H9 (cell line): Measurements from ENCODE around the gene PTPRN2. TPM values are rescaled to one million over a fixed set of nuclear protein-coding genes. Genes with fewer than 3 reads are reported as not detected.

ENCODE experiments used
- DNase-seq: peaks from one replicate; pipeline ENCODE4 v3.0.0-alpha.2; 2017
- H2AFZ ChIP-seq: one replicate; pipeline ENCODE4 v1.6.1; 2013; ENCODE audit warnings: mild to moderate bottlenecking, low read length, control low read depth, moderate library complexity
- H2AK5ac ChIP-seq: 2 replicates; pipeline ENCODE4 v1.6.1; 2013; ENCODE audit warnings: low read length, control low read depth, mixed read lengths; ENCODE audit not compliant: insufficient read length
- H2BK120ac ChIP-seq: one replicate; pipeline ENCODE4 v1.6.1; 2013; ENCODE audit warnings: low read depth, mild to moderate bottlenecking, low read length, control low read depth, inconsistent platforms; ENCODE audit not compliant: poor library complexity, severe bottlenecking
- H2BK12ac ChIP-seq: 2 replicates; pipeline ENCODE4 v1.6.1; 2013; ENCODE audit warnings: low read length, control low read depth, mixed read lengths, low read depth; ENCODE audit not compliant: insufficient read length
- H2BK15ac ChIP-seq: 2 replicates; pipeline ENCODE4 v1.6.1; 2013; ENCODE audit warnings: low read depth, low read length, control low read depth
- H2BK20ac ChIP-seq: one replicate; pipeline ENCODE4 v1.6.1; 2013; ENCODE audit warnings: low read depth, mild to moderate bottlenecking, low read length, control low read depth, inconsistent platforms; ENCODE audit not compliant: poor library complexity, severe bottlenecking
- H2BK5ac ChIP-seq: 2 replicates; pipeline ENCODE4 v1.6.1; 2013; ENCODE audit warnings: low read length, control low read depth, mixed read lengths; ENCODE audit not compliant: insufficient read length
- H3K14ac ChIP-seq: 2 replicates; pipeline ENCODE4 v1.6.1; 2013; ENCODE audit warnings: low read length, control low read depth; ENCODE audit not compliant: insufficient read depth
- H3K18ac ChIP-seq: 2 replicates; pipeline ENCODE4 v1.6.1; 2013; ENCODE audit warnings: low read depth, mild to moderate bottlenecking, mixed read lengths, low read length, control low read depth; ENCODE audit not compliant: insufficient read length
- H3K23ac ChIP-seq: 2 replicates; pipeline ENCODE4 v1.6.1; 2013; ENCODE audit warnings: low read length, control low read depth, mixed read lengths, low read depth; ENCODE audit not compliant: insufficient read length
- H3K23me2 ChIP-seq: 2 replicates; pipeline ENCODE4 v1.6.1; 2013; ENCODE audit warnings: low read depth, mild to moderate bottlenecking, mixed read lengths, low read length, control low read depth; ENCODE audit not compliant: insufficient read length, poor library complexity, severe bottlenecking
- H3K27ac ChIP-seq: 2 replicates; pipeline ENCODE4 v1.5.1; 2013; ENCODE audit warnings: low read length, control low read depth, mixed read lengths, low read depth; ENCODE audit not compliant: insufficient read length
- H3K27me3 ChIP-seq: 2 replicates; pipeline ENCODE4 v1.6.1; 2013; ENCODE audit warnings: low read length, control low read depth, inconsistent platforms; ENCODE audit not compliant: insufficient read depth
- H3K4ac ChIP-seq: 2 replicates; pipeline ENCODE4 v1.6.1; 2013; ENCODE audit warnings: low read depth, mild to moderate bottlenecking, control low read depth, inconsistent platforms, low read length, moderate library complexity
- H3K4me1 ChIP-seq: 2 replicates; pipeline ENCODE4 v1.6.1; 2013; ENCODE audit warnings: low read length, control low read depth, inconsistent platforms; ENCODE audit not compliant: insufficient read depth
- H3K4me2 ChIP-seq: 2 replicates; pipeline ENCODE4 v1.6.1; 2013; ENCODE audit warnings: low read length, control low read depth, mixed read lengths; ENCODE audit not compliant: insufficient read length, insufficient read depth
- H3K56ac ChIP-seq: 2 replicates; pipeline ENCODE4 v1.6.1; 2013; ENCODE audit warnings: low read depth, mild to moderate bottlenecking, mixed read lengths, low read length, control low read depth; ENCODE audit not compliant: insufficient read length
- H3K79me1 ChIP-seq: 2 replicates; pipeline ENCODE4 v1.6.1; 2013; ENCODE audit warnings: low read depth, mild to moderate bottlenecking, moderate library complexity, low read length, control low read depth, inconsistent platforms; ENCODE audit not compliant: insufficient read depth, poor library complexity, severe bottlenecking
- H3K79me2 ChIP-seq: 2 replicates; pipeline ENCODE4 v1.6.1; 2013; ENCODE audit warnings: low read length, control low read depth, inconsistent platforms; ENCODE audit not compliant: insufficient read depth
- H3K9ac ChIP-seq: 2 replicates; pipeline ENCODE4 v1.6.1; 2013; ENCODE audit warnings: low read length, control low read depth, mixed read lengths; ENCODE audit not compliant: insufficient read length; ENCODE audit errors: extremely low read depth
- H3K9me3 ChIP-seq: one replicate; pipeline ENCODE4 v1.6.1; 2013; ENCODE audit warnings: low read depth, low read length, inconsistent platforms; ENCODE audit not compliant: control insufficient read depth
- H3T11ph ChIP-seq: one replicate; pipeline ENCODE4 v1.6.1; 2013; ENCODE audit warnings: mild to moderate bottlenecking, low read length, control low read depth, inconsistent platforms
- H4K20me1 ChIP-seq: one replicate; pipeline ENCODE4 v1.6.1; 2013; ENCODE audit not compliant: control insufficient read depth, insufficient read length, insufficient read depth
- H4K5ac ChIP-seq: 2 replicates; pipeline ENCODE4 v1.6.1; 2013; ENCODE audit warnings: low read depth, mild to moderate bottlenecking, mixed read lengths, low read length, control low read depth; ENCODE audit not compliant: insufficient read length
- H4K8ac ChIP-seq: replicated peaks from 2 replicates; pipeline ENCODE4 v1.6.1; 2013; ENCODE audit warnings: low read length, control low read depth, mixed read lengths, low read depth; ENCODE audit not compliant: insufficient read length
- H4K91ac ChIP-seq: 2 replicates; pipeline ENCODE4 v1.6.1; 2013; ENCODE audit warnings: low read depth, mild to moderate bottlenecking, moderate library complexity, mixed read lengths, low read length, control low read depth; ENCODE audit not compliant: insufficient read length
- H3K27ac Mint-ChIP-seq, 3 experiments: 2 replicates in 2 of 3; 3 replicates in 1 of 3; pipeline ENCODE4 v1.8.0; 2020 to 2021; ENCODE audit warnings: mixed read lengths in 3 of 3, mild to moderate bottlenecking in 1 of 3, moderate library complexity in 1 of 3
- H3K27me3 Mint-ChIP-seq: 2 replicates; pipeline ENCODE4 v1.8.0; 2021; ENCODE audit warnings: low read depth, mild to moderate bottlenecking, moderate library complexity, mixed read lengths
- H3K36me3 Mint-ChIP-seq, 3 experiments: 2 replicates in 2 of 3; 3 replicates in 1 of 3; pipeline ENCODE4 v1.8.0; 2020 to 2021; ENCODE audit warnings: low read depth in 3 of 3, mixed read lengths in 3 of 3; ENCODE audit not compliant: insufficient read depth in 1 of 3
- H3K4me1 Mint-ChIP-seq, 2 experiments: 2 replicates each; pipeline ENCODE4 v1.8.0; 2020; ENCODE audit warnings: mixed read lengths in 2 of 2
- H3K4me3 Mint-ChIP-seq, 2 experiments: 2 replicates in 1 of 2; 3 replicates in 1 of 2; pipeline ENCODE4 v1.8.0; 2020 to 2021; ENCODE audit warnings: mild to moderate bottlenecking in 2 of 2, mixed read lengths in 2 of 2, moderate library complexity in 1 of 2
- H3K9me3 Mint-ChIP-seq, 2 experiments: 2 replicates in 1 of 2; 3 replicates in 1 of 2; pipeline ENCODE4 v1.8.0; 2020; ENCODE audit warnings: mild to moderate bottlenecking in 2 of 2, mixed read lengths in 2 of 2, moderate library complexity in 1 of 2
- CTCF ChIP-seq: fragments of 200-600 bp; sonication (generic); conservative IDR thresholded peaks from 3 replicates; pipeline ENCODE4 v1.8.0; 2021; ENCODE audit warnings: antibody characterized with exemption, mild to moderate bottlenecking
- WGBS: extraction: QIAGEN DNeasy Blood & Tissue Kit; methylation state at CpG from one replicate; pipeline ENCODE4 v1.1.7; 2013; ENCODE audit warnings: missing lambda C conversion rate, low lambda C conversion rate, mixed read lengths; ENCODE audit not compliant: insufficient read length; ENCODE audit errors: extremely low coverage; 5-methylcytosine and 5-hydroxymethylcytosine counted together
- total RNA-seq: library from RNA; stranded (reverse); gene quantifications from 2 replicates; pipeline ENCODE4 v1.2.1, GENCODE V29; 2021

Gene PTPRN2
- total RNA-seq, 1 experiment from 2014 or later, result 5.2 TPM

DNA sequence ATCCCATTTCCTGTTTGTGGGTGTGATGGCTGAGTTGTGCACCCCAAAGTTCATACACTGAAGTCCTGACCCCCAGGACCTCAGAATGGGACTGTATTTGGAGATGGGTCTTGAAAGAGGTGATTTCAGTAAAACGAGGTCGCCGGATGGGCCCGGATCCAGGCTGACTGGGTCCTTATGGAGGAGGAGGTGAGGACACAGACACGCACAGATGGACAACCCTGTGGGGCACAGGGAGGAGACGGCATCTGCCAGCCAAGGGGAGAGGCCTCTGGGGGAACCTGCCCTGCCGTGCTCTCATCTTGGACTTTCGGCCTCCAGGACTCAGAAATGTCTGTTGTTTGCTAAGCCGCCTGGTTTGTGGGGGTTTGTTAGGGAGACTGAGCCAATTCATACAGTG lies 61.1 kb downstream of the PTPRN2 start:
- H2BK120ac ChIP-seq, result no peak overlapping the region
- H4K91ac ChIP-seq, result no peak overlapping the region
- H3K4me1 ChIP-seq, result peaks cover 2% of the 10 kb centered on the region; the same call in 1 of the 2 replicates
- Mint-ChIP-seq H3K9me3 (peaks cover 13 to 24% of the 10 kb centered on the region in 2 experiments), H3K4me1 (peaks cover 10 to 25% of the 10 kb centered on the region in 2 experiments), H3K27me3 (peaks cover 3% of the 10 kb centered on the region), H3K36me3 (peaks cover 8 to 19% (median 9%) of the 10 kb centered on the region in 3 experiments), H3K4me3 (no peak overlapping the region), H3K27ac (peak overlapping the region in 1 of 3 experiments; percentile 83; a peak in 1 of 7 replicates)
- no peaks in the 10 kb centered on the region for H3K79me2 ChIP-seq
- no peak overlapping the region for H3T11ph ChIP-seq
- H3K14ac ChIP-seq, result no peak overlapping the region
- H3K9me3 ChIP-seq, result peaks cover 12% of the 10 kb centered on the region
- H2BK15ac ChIP-seq, result no peak overlapping the region
- H2AK5ac ChIP-seq, result no peak overlapping the region
- no peak overlapping the region for H3K18ac ChIP-seq
- H2AFZ ChIP-seq, result no peak overlapping the region
- no peak overlapping the region for H3K9ac ChIP-seq
- no peaks in the 10 kb centered on the region; the same call in 1 of the 2 replicates for H3K27me3 ChIP-seq
- H4K8ac ChIP-seq, result no peak overlapping the region
- no peak overlapping the region for H3K27ac ChIP-seq
- H4K5ac ChIP-seq, result no peak overlapping the region
- H2BK12ac ChIP-seq, result no peak overlapping the region
- H3K79me1 ChIP-seq, result no peaks in the 10 kb centered on the region
- H3K4me2 ChIP-seq, result no peak overlapping the region
- DNase-seq, result no peak
- H3K23ac ChIP-seq, result no peak overlapping the region
- no peak overlapping the region for H3K56ac ChIP-seq
- H3K4ac ChIP-seq, result no peak overlapping the region
- H2BK5ac ChIP-seq, result no peak overlapping the region
- no peak for TF ChIP-seq CTCF
- no peak overlapping the region for H2BK20ac ChIP-seq
- WGBS, result no CpG with 5 or more reads among the region's 9 CpGs
- H4K20me1 ChIP-seq, result no peaks in the 10 kb centered on the region
- no peaks in the 10 kb centered on the region for H3K23me2 ChIP-seq
